Ishikawa (cell line): ENCODE results near the gene MICAL3.
A peak's percentile ranks its signal among the peaks of the same experiment; 100 is the strongest.

Experiments
- CEBPB ChIP-seq: IDR thresholded peaks from 2 replicates; pipeline ENCODE4 v1.6.1; 2012
- CREB1 ChIP-seq: IDR thresholded peaks from 2 replicates; pipeline ENCODE4 v1.6.1; 2012; ENCODE audit warnings: low read depth
- EGR1 ChIP-seq: IDR thresholded peaks from 2 replicates; pipeline ENCODE4 v1.6.1; 2012
- EP300 ChIP-seq: IDR thresholded peaks from 2 replicates; pipeline ENCODE4 v1.6.1; 2012; ENCODE audit warnings: borderline replicate concordance
- FOXM1 ChIP-seq: IDR thresholded peaks from 2 replicates; pipeline ENCODE4 v1.6.1; 2012; ENCODE audit warnings: low read depth, borderline replicate concordance
- MAX ChIP-seq: IDR thresholded peaks from 2 replicates; pipeline ENCODE4 v1.6.1; 2012
- NFIC ChIP-seq: IDR thresholded peaks from 2 replicates; pipeline ENCODE4 v1.6.1; 2012
- RAD21 ChIP-seq: IDR thresholded peaks from 2 replicates; pipeline ENCODE4 v1.6.1; 2012; ENCODE audit warnings: low read depth
- TAF1 ChIP-seq: IDR thresholded peaks from 2 replicates; pipeline ENCODE4 v1.6.1; 2012; ENCODE audit warnings: low read depth, mild to moderate bottlenecking
- TCF12 ChIP-seq: IDR thresholded peaks from 2 replicates; pipeline ENCODE4 v1.6.1; 2012; ENCODE audit warnings: low read depth
- TEAD4 ChIP-seq: IDR thresholded peaks from 2 replicates; pipeline ENCODE4 v1.6.1; 2012
- USF1 ChIP-seq: IDR thresholded peaks from 2 replicates; pipeline ENCODE4 v1.6.1; 2012
- YY1 ChIP-seq: IDR thresholded peaks from 2 replicates; pipeline ENCODE4 v1.6.1; 2012; ENCODE audit warnings: low read depth
- ZBTB7A ChIP-seq: IDR thresholded peaks from 2 replicates; pipeline ENCODE4 v1.6.1; 2012; ENCODE audit warnings: low read depth
- TF ChIP-seq, protein P1 (sequence below): IDR thresholded peaks from 2 replicates; pipeline ENCODE4 v1.6.1; 2012; ENCODE audit warnings: low read depth, mild to moderate bottlenecking

MICAL3 gene

DNA sequence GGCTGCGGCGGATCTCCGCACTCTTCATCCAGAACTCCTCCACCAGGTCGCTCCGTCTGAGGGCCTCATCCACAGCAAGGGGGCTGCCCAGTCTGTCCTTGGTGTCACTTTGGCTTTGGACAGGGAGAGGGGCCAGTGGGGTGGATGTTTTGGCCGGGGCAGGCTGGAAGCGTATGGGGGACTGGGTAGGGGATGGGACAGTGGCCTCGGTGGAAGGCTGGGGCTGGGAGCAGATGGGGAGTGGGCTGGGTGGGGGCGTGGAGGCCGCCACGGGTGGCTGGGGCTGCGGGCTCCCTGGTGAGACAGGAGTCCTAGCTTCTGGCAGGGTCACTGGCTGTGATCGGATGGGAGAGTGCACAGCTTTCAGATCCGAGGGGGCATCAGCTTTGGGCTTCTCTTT is 205.7 kb downstream of the MICAL3 start:
- TF ChIP-seq EP300 (no peak), FOXM1 (no peak), RAD21 (no peak), TAF1 (no peak), ZBTB7A (no peak), YY1 (no peak), TCF12 (no peak), CREB1 (no peak), MAX (no peak), EGR1 (no peak), TEAD4 (no peak), NFIC (no peak), USF1 (no peak), CEBPB (no peak)
- TF ChIP-seq, protein P1, sequence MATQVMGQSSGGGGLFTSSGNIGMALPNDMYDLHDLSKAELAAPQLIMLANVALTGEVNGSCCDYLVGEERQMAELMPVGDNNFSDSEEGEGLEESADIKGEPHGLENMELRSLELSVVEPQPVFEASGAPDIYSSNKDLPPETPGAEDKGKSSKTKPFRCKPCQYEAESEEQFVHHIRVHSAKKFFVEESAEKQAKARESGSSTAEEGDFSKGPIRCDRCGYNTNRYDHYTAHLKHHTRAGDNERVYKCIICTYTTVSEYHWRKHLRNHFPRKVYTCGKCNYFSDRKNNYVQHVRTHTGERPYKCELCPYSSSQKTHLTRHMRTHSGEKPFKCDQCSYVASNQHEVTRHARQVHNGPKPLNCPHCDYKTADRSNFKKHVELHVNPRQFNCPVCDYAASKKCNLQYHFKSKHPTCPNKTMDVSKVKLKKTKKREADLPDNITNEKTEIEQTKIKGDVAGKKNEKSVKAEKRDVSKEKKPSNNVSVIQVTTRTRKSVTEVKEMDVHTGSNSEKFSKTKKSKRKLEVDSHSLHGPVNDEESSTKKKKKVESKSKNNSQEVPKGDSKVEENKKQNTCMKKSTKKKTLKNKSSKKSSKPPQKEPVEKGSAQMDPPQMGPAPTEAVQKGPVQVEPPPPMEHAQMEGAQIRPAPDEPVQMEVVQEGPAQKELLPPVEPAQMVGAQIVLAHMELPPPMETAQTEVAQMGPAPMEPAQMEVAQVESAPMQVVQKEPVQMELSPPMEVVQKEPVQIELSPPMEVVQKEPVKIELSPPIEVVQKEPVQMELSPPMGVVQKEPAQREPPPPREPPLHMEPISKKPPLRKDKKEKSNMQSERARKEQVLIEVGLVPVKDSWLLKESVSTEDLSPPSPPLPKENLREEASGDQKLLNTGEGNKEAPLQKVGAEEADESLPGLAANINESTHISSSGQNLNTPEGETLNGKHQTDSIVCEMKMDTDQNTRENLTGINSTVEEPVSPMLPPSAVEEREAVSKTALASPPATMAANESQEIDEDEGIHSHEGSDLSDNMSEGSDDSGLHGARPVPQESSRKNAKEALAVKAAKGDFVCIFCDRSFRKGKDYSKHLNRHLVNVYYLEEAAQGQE = no peak

- TF ChIP-seq, protein P1 = peak; percentile 65
- no peak for TF ChIP-seq TCF12
These were observed 206.2 kb downstream of the MICAL3 start for GRCh38 chr22:17818180-17818579.

GRCh38 chr22:17817511-17818065 is 206.8 kb downstream of the MICAL3 start:
- TF ChIP-seq EGR1 = no peak
- no peak for TF ChIP-seq TAF1
- no peak for TF ChIP-seq CREB1
- no peak for TF ChIP-seq ZBTB7A
- no peak for TF ChIP-seq YY1
- TF ChIP-seq, protein P1 = no peak
- no peak for TF ChIP-seq MAX
- TF ChIP-seq USF1 = no peak
- no peak for TF ChIP-seq CEBPB
- TF ChIP-seq EP300 = no peak
- TF ChIP-seq TCF12 = no peak
- no peak for TF ChIP-seq TEAD4
- TF ChIP-seq FOXM1 = no peak
- no peak for TF ChIP-seq RAD21

- TF ChIP-seq NFIC = no peak
- no peak for TF ChIP-seq MAX
- no peak for TF ChIP-seq EP300
These were observed 207.3 kb downstream of the MICAL3 start for GRCh38 chr22:17817079-17817478.

DNA sequence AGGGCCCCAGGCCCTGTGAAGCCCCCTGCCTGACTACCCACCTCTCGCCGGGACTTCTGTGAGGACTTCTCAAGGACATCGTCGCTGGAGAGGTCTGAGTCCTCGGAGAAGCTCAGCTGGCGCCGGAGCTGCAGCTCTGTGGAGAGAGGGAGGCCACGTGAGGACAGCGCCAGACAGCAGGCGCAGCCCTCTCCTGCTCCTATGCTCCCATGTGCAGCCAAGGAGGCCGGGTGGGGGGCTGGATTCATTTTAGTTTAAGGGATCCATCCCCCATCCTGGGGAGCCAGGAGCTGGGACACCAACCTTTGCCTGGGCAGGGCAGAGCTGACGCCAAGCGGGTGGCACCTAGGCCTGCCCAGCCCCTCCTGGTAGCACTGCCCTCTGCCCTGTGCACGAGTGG is 207.7 kb downstream of the MICAL3 start:
- TF ChIP-seq TEAD4 = no peak
- TF ChIP-seq YY1 = no peak
- no peak for TF ChIP-seq CEBPB
- TF ChIP-seq, protein P1 = no peak
- no peak for TF ChIP-seq EGR1
- no peak for TF ChIP-seq USF1
- no peak for TF ChIP-seq RAD21
- TF ChIP-seq CREB1 = no peak
- no peak for TF ChIP-seq TAF1
- TF ChIP-seq MAX = no peak
